ENCODE results near the gene ATP6V0E1. TPM values are rescaled to one million over a fixed set of nuclear protein-coding genes. Genes with fewer than 3 reads are reported as not detected.

The ATP6V0E1 gene
- total and polyA plus RNA-seq, 3 experiments from 2014 or later = 171 to 468 (median 179) TPM

- H3K9me3 ChIP-seq (ENCODE audit: low read length) = no peaks in the 10 kb centered on the region
- CTCF ChIA-PET = interaction anchor here (3.3 kb wide), 1 partner anchor 19 kb away, joined by 17 read pairs; no protein-coding TSS in a partner anchor
- H3K27ac ChIP-seq (ENCODE audit: low read depth, low read length) = no peak overlapping the region
- Mint-ChIP-seq H3K4me1 (peaks cover 0 to 4% (median 3%) of the 10 kb centered on the region in 3 donors), H3K4me3 (no peak overlapping the region), H3K27ac (peak overlapping the region in 2 of 8 donors; percentile 42 to 67), H3K27me3 (peaks cover 0 to 2% of the 10 kb centered on the region in 2 donors), H3K9me3 (no peaks in the 10 kb centered on the region), H3K36me3 (peaks cover 0 to 32% (median 4%) of the 10 kb centered on the region in 3 donors)
- no peaks in the 10 kb centered on the region for H3K4me1 ChIP-seq (ENCODE audit: insufficient read depth, low read length)
- H3K36me3 ChIP-seq (ENCODE audit: insufficient read depth, low read length) = no peaks in the 10 kb centered on the region
- H3K27me3 ChIP-seq (ENCODE audit: insufficient read depth, low read length, poor library complexity, severe bottlenecking) = no peaks in the 10 kb centered on the region
- H3K4me3 ChIP-seq (ENCODE audit: low read length) = no peak overlapping the region
- no peak for DNase-seq
- POLR2A ChIA-PET = no interaction called here
Measured at GRCh38 chr5:172951371-172952033, 32.1 kb upstream of the ATP6V0E1 start.

GRCh38 chr5:172952034-172952511, 31.5 kb upstream of the ATP6V0E1 start:
- no peaks in the 10 kb centered on the region for H3K9me3 ChIP-seq (ENCODE audit: low read length)
- Mint-ChIP-seq H3K27me3 (no peaks in the 10 kb centered on the region), H3K36me3 (peaks cover 0 to 29% (median 4%) of the 10 kb centered on the region in 3 donors), H3K4me1 (peaks cover 2 to 4% (median 4%) of the 10 kb centered on the region in 3 donors), H3K9me3 (no peaks in the 10 kb centered on the region), H3K27ac (peak overlapping the region in 1 of 8 donors; percentile 86), H3K4me3 (no peak overlapping the region)
- no peak overlapping the region for H3K4me3 ChIP-seq (ENCODE audit: low read length)
- H3K4me1 ChIP-seq (ENCODE audit: insufficient read depth, low read length) = no peaks in the 10 kb centered on the region
- H3K36me3 ChIP-seq (ENCODE audit: insufficient read depth, low read length) = no peaks in the 10 kb centered on the region
- POLR2A ChIA-PET = no interaction called here
- no peaks in the 10 kb centered on the region for H3K27me3 ChIP-seq (ENCODE audit: insufficient read depth, low read length, poor library complexity, severe bottlenecking)
- H3K27ac ChIP-seq (ENCODE audit: low read depth, low read length) = no peak overlapping the region
- CTCF ChIA-PET = no interaction called here
- no peak for DNase-seq

GRCh38 chr5:172953776-172954675, 29.5 kb upstream of the ATP6V0E1 start:
- ChIA-PET POLR2A (interaction anchor here (0.6 to 0.9 kb wide), 3 partner anchors 15 to 167 kb away, joined by 3 to 5 read pairs (median 5); no protein-coding TSS in a partner anchor), CTCF (interaction anchor here (1.2 to 1.6 kb wide), 3 partner anchors 22 to 239 kb away, joined by 3 to 7 read pairs (median 6); no protein-coding TSS in a partner anchor)
- no peaks in the 10 kb centered on the region for H3K9me3 ChIP-seq (ENCODE audit: low read length)

GRCh38 chr5:172954751-172955159, 28.8 kb upstream of the ATP6V0E1 start:
- H3K4me1 ChIP-seq (ENCODE audit: insufficient read depth, low read length) = peaks cover 8% of the 10 kb centered on the region
- Mint-ChIP-seq H3K4me1 (peaks cover 18 to 24% (median 20%) of the 10 kb centered on the region in 3 donors), H3K9me3 (no peaks in the 10 kb centered on the region), H3K27me3 (peaks cover 0 to 2% of the 10 kb centered on the region in 2 donors), H3K27ac (peak overlapping the region in 3 of 8 donors; percentile 3 to 61 (median 48)), H3K4me3 (peak overlapping the region in 1 of 7 donors; percentile 58), H3K36me3 (peaks cover 0 to 19% (median 0%) of the 10 kb centered on the region in 3 donors)
- H3K4me3 ChIP-seq (ENCODE audit: low read length) = no peak overlapping the region
- POLR2A ChIA-PET = interaction anchor here (0.6 kb wide), 1 partner anchor 14 kb away, joined by 3 read pairs; no protein-coding TSS in a partner anchor
- no peaks in the 10 kb centered on the region for H3K27me3 ChIP-seq (ENCODE audit: insufficient read depth, low read length, poor library complexity, severe bottlenecking)
- H3K27ac ChIP-seq (ENCODE audit: low read depth, low read length) = no peak overlapping the region
- no peak for DNase-seq
- H3K36me3 ChIP-seq (ENCODE audit: insufficient read depth, low read length) = no peaks in the 10 kb centered on the region
- CTCF ChIA-PET = interaction anchor here (0.7 to 1.6 kb wide), 4 partner anchors 22 to 888 kb away, joined by 3 to 6 read pairs (median 4); no protein-coding TSS in a partner anchor
- H3K9me3 ChIP-seq (ENCODE audit: low read length) = no peaks in the 10 kb centered on the region

More at GRCh38 chr5:172953776-172954675, 29.5 kb upstream of the ATP6V0E1 start:
- no peak overlapping the region for H3K4me3 ChIP-seq (ENCODE audit: low read length)
- no peak for DNase-seq
- Mint-ChIP-seq H3K4me3 (peak overlapping the region in 1 of 7 donors; percentile 30), H3K9me3 (no peaks in the 10 kb centered on the region), H3K36me3 (peaks cover 0 to 17% (median 0%) of the 10 kb centered on the region in 3 donors), H3K27ac (peak overlapping the region in 1 of 8 donors; percentile 49), H3K4me1 (peaks cover 12 to 17% (median 14%) of the 10 kb centered on the region in 3 donors), H3K27me3 (peaks cover 0 to 2% of the 10 kb centered on the region in 2 donors)
- H3K27me3 ChIP-seq (ENCODE audit: insufficient read depth, low read length, poor library complexity, severe bottlenecking) = no peaks in the 10 kb centered on the region
- no peaks in the 10 kb centered on the region for H3K36me3 ChIP-seq (ENCODE audit: insufficient read depth, low read length)
- H3K27ac ChIP-seq (ENCODE audit: low read depth, low read length) = no peak overlapping the region
- peaks cover 5% of the 10 kb centered on the region for H3K4me1 ChIP-seq (ENCODE audit: insufficient read depth, low read length)

GRCh38 chr5:172956228-172956627, 27.3 kb upstream of the ATP6V0E1 start:
- Histone ChIP-seq H3K4me1 (ENCODE audit: insufficient read depth, low read length) (peaks cover 18% of the 10 kb centered on the region), H3K9me3 (ENCODE audit: low read length) (no peaks in the 10 kb centered on the region), H3K4me3 (ENCODE audit: low read length) (no peak overlapping the region), H3K27ac (ENCODE audit: low read depth, low read length) (no peak overlapping the region), H3K27me3 (ENCODE audit: insufficient read depth, low read length, poor library complexity, severe bottlenecking) (no peaks in the 10 kb centered on the region), H3K36me3 (ENCODE audit: insufficient read depth, low read length) (no peaks in the 10 kb centered on the region)
- ChIA-PET POLR2A (no interaction called here), CTCF (no interaction called here)
- no peak for DNase-seq
- peak overlapping the region in 2 of 8 donors; percentile 71 to 98 for H3K27ac Mint-ChIP-seq
- H3K27me3 Mint-ChIP-seq = peaks cover 0 to 2% of the 10 kb centered on the region in 2 donors
- H3K4me1 Mint-ChIP-seq = peaks cover 26 to 37% (median 34%) of the 10 kb centered on the region in 3 donors
- no peak overlapping the region for H3K4me3 Mint-ChIP-seq
- peaks cover 0 to 17% (median 0%) of the 10 kb centered on the region in 3 donors for H3K36me3 Mint-ChIP-seq
- H3K9me3 Mint-ChIP-seq = no peaks in the 10 kb centered on the region

- Histone ChIP-seq H3K27ac (ENCODE audit: low read depth, low read length) (no peak overlapping the region), H3K36me3 (ENCODE audit: insufficient read depth, low read length) (no peaks in the 10 kb centered on the region), H3K4me3 (ENCODE audit: low read length) (no peak overlapping the region), H3K27me3 (ENCODE audit: insufficient read depth, low read length, poor library complexity, severe bottlenecking) (no peaks in the 10 kb centered on the region), H3K9me3 (ENCODE audit: low read length) (no peaks in the 10 kb centered on the region), H3K4me1 (ENCODE audit: insufficient read depth, low read length) (peaks cover 18% of the 10 kb centered on the region)
- POLR2A ChIA-PET = no interaction called here
- Mint-ChIP-seq H3K27me3 (peaks cover 0 to 2% of the 10 kb centered on the region in 2 donors), H3K27ac (peak overlapping the region in 4 of 8 donors; percentile 28 to 98 (median 66)), H3K4me3 (peak overlapping the region in 2 of 7 donors; percentile 74 to 90), H3K9me3 (no peaks in the 10 kb centered on the region), H3K4me1 (peaks cover 33 to 43% (median 41%) of the 10 kb centered on the region in 3 donors), H3K36me3 (peaks cover 0 to 18% (median 5%) of the 10 kb centered on the region in 3 donors)
- CTCF ChIA-PET = no interaction called here
- no peak for DNase-seq
Measured at GRCh38 chr5:172956936-172957335, 26.6 kb upstream of the ATP6V0E1 start.

- H3K9me3 ChIP-seq (ENCODE audit: low read length) = no peaks in the 10 kb centered on the region
- Mint-ChIP-seq H3K4me1 (peaks cover 33 to 43% (median 43%) of the 10 kb centered on the region in 3 donors), H3K27me3 (peaks cover 0 to 2% of the 10 kb centered on the region in 2 donors), H3K4me3 (peak overlapping the region in 6 of 7 donors; percentile 18 to 98 (median 63)), H3K9me3 (no peaks in the 10 kb centered on the region), H3K27ac (peak overlapping the region in 5 of 8 donors; percentile 28 to 98 (median 49)), H3K36me3 (peaks cover 0 to 18% (median 6%) of the 10 kb centered on the region in 3 donors)
- H3K27me3 ChIP-seq (ENCODE audit: insufficient read depth, low read length, poor library complexity, severe bottlenecking) = no peaks in the 10 kb centered on the region
- H3K36me3 ChIP-seq (ENCODE audit: insufficient read depth, low read length) = no peaks in the 10 kb centered on the region
- DNase-seq = no peak
- H3K27ac ChIP-seq (ENCODE audit: low read depth, low read length) = no peak overlapping the region
- POLR2A ChIA-PET = no interaction called here
- CTCF ChIA-PET = no interaction called here
- H3K4me1 ChIP-seq (ENCODE audit: insufficient read depth, low read length) = peaks cover 18% of the 10 kb centered on the region
- no peak overlapping the region for H3K4me3 ChIP-seq (ENCODE audit: low read length)
Measured at GRCh38 chr5:172957458-172957857, 26.1 kb upstream of the ATP6V0E1 start.

All from CD8-positive, alpha-beta memory T cell (primary cell).